Keratinocyte (primary cell): ENCODE data around the gene ALX4. TPM values are rescaled to one million over a fixed set of nuclear protein-coding genes. Genes with fewer than 3 reads are reported as not detected.

Experiments
- DNase-seq: peaks from one replicate; pipeline ENCODE4 v3.0.0-alpha.2; 2011; ENCODE audit warnings: low read depth, missing footprints, low spot score
- FAIRE-seq: peaks from 2 replicates; lab custom pipeline; 2011; peaks lifted over from hg19 to GRCh38; lab: Jason Lieb, UNC
- H2AFZ ChIP-seq: 2 replicates; pipeline ENCODE4 v1.6.0; 2012; ENCODE audit warnings: low read length, control low read depth, inconsistent platforms; ENCODE audit not compliant: control insufficient read depth
- H3K27ac ChIP-seq: 2 replicates; pipeline ENCODE4 v1.5.1; 2011; ENCODE audit warnings: low read length; ENCODE audit not compliant: control insufficient read depth, insufficient read depth
- H3K27me3 ChIP-seq: 3 replicates; pipeline ENCODE4 v1.6.0; 2011; ENCODE audit warnings: low read length; ENCODE audit not compliant: control insufficient read depth, insufficient read depth; ENCODE audit errors: extremely low read depth
- H3K36me3 ChIP-seq, 2 experiments: 2 replicates in 1 of 2; 3 replicates in 1 of 2; pipeline ENCODE4 v1.5.1; 2011; ENCODE audit warnings: low read length in 2 of 2, mild to moderate bottlenecking in 1 of 2; ENCODE audit not compliant: control insufficient read depth in 2 of 2, insufficient read depth in 2 of 2; ENCODE audit errors: extremely low read depth in 1 of 2
- H3K4me1 ChIP-seq: 3 replicates; pipeline ENCODE4 v1.5.1; 2011; ENCODE audit warnings: low read length; ENCODE audit not compliant: control insufficient read depth, insufficient read depth; ENCODE audit errors: extremely low read depth
- H3K4me2 ChIP-seq: 3 replicates; pipeline ENCODE4 v1.6.0; 2011; ENCODE audit warnings: low read depth, low read length; ENCODE audit not compliant: control insufficient read depth, insufficient read depth; ENCODE audit errors: extremely low read depth
- H3K4me3 ChIP-seq, 3 experiments: fragments of 200-600 bp in 1 of 3; sonication (generic) in 1 of 3; 2 replicates in 2 of 3; 3 replicates in 1 of 3; pipeline ENCODE4 v1.5.1; 2011 to 2016; ENCODE audit warnings: low read length in 3 of 3, mild to moderate bottlenecking in 3 of 3, control low read depth in 2 of 3, inconsistent platforms in 1 of 3, low read depth in 1 of 3, mixed read lengths in 1 of 3, mixed run types in 1 of 3, moderate library complexity in 1 of 3; ENCODE audit not compliant: control insufficient read depth in 2 of 3, insufficient read depth in 2 of 3; ENCODE audit errors: extremely low read depth in 1 of 3
- H3K79me2 ChIP-seq: 2 replicates; pipeline ENCODE4 v1.6.0; 2012; ENCODE audit warnings: low read length; ENCODE audit not compliant: control insufficient read depth, insufficient read depth
- H3K9ac ChIP-seq: 3 replicates; pipeline ENCODE4 v1.6.0; 2011; ENCODE audit warnings: low read length; ENCODE audit not compliant: control insufficient read depth, insufficient read depth; ENCODE audit errors: extremely low read depth
- H3K9me1 ChIP-seq: 3 replicates; pipeline ENCODE4 v1.6.0; 2011; ENCODE audit warnings: low read length; ENCODE audit not compliant: control insufficient read depth, insufficient read depth; ENCODE audit errors: extremely low read depth
- H3K9me3 ChIP-seq: 2 replicates; pipeline ENCODE4 v1.5.1; 2012; ENCODE audit warnings: low read depth, low read length; ENCODE audit not compliant: control insufficient read depth
- H4K20me1 ChIP-seq: 3 replicates; pipeline ENCODE4 v1.6.0; 2011; ENCODE audit warnings: low read length; ENCODE audit not compliant: control insufficient read depth, insufficient read depth; ENCODE audit errors: extremely low read depth
- EZH2 ChIP-seq: IDR thresholded peaks from one replicate; pipeline ENCODE4 v1.6.1; 2012; ENCODE audit warnings: inconsistent platforms, mild to moderate bottlenecking, low read length, moderate library complexity
- dilution Hi-C: fragments of 300-500 bp; cut with MboI; formaldehyde crosslinking; loops from one replicate; pipeline ENCODE4 v1.7.0; 2020; ENCODE audit warnings: low sequenced_read_pairs; ENCODE audit not compliant: extremely low pct_ligation_motif_present
- polyA plus RNA-seq, 5 experiments: library from polyadenylated mRNA; depleted of rRNA in 3 of 5; stranded (reverse) in 3 of 5; stranded (forward) in 1 of 5; unstranded in 1 of 5; fragments of >200 nt; gene quantifications; 1 replicate in 1 of 5; 2 replicates in 3 of 5; 3 replicates in 1 of 5; pipeline versions ENCODE4 v1.2.1 to v1.2.3, GENCODE V29; 2011 to 2012; ENCODE audit warnings: missing spikeins in 2 of 5, low read depth in 1 of 5, low replicate concordance in 1 of 5
- TF ChIP-seq, protein P1 (sequence below), 3 experiments: IDR thresholded peaks in 1 of 3; conservative IDR thresholded peaks in 1 of 3; optimal IDR thresholded peaks in 1 of 3; 2 replicates in 2 of 3; 3 replicates in 1 of 3; pipeline versions ENCODE3 to v1.5.1; 2011; ENCODE audit warnings: low read length in 3 of 3, mild to moderate bottlenecking in 3 of 3, moderate library complexity in 2 of 3, control low read depth in 1 of 3, inconsistent platforms in 1 of 3; ENCODE audit not compliant: insufficient read depth in 2 of 3; ENCODE audit errors: extremely low read depth in 1 of 3

The ALX4 gene
- polyA plus RNA-seq, 1 donor (not counting 4 experiments of a cell fraction or from before 2014, with no cell fraction given), result not detected

DNA sequence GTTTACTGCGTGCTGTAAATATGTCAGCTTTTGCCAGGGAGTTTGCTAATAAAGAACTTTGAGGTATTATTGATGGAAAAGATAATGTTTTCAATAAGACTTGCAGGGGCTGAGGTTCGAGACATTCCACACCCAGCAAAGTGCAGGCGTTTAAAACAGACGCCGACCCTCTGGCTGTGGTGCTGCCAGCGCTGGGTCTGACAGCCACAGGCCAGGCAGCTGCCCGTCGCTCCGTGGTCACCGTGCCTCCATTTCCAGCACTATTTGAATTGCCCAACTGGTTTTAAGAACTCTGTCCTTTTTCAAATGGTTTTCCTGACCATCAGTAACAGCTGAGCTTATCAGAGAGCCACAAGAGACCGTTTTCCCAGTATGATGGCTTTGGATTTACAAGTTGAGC, 28.1 kb upstream of the ALX4 start:
- no peaks in the 10 kb centered on the region for H3K9me1 ChIP-seq
- no peak for FAIRE-seq
- H3K36me3 ChIP-seq, result no peaks in the 10 kb centered on the region
- no peak overlapping the region for H3K4me3 ChIP-seq
- peaks cover 62% of the 10 kb centered on the region for H3K27me3 ChIP-seq
- H3K4me2 ChIP-seq, result no peak overlapping the region
- TF ChIP-seq EZH2, result no peak
- TF ChIP-seq, protein P1, sequence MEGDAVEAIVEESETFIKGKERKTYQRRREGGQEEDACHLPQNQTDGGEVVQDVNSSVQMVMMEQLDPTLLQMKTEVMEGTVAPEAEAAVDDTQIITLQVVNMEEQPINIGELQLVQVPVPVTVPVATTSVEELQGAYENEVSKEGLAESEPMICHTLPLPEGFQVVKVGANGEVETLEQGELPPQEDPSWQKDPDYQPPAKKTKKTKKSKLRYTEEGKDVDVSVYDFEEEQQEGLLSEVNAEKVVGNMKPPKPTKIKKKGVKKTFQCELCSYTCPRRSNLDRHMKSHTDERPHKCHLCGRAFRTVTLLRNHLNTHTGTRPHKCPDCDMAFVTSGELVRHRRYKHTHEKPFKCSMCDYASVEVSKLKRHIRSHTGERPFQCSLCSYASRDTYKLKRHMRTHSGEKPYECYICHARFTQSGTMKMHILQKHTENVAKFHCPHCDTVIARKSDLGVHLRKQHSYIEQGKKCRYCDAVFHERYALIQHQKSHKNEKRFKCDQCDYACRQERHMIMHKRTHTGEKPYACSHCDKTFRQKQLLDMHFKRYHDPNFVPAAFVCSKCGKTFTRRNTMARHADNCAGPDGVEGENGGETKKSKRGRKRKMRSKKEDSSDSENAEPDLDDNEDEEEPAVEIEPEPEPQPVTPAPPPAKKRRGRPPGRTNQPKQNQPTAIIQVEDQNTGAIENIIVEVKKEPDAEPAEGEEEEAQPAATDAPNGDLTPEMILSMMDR (optimal IDR thresholded peaks at IDR 0.05 in 1 of 3, IDR thresholded peaks at IDR 0.05 in 1 of 3, conservative IDR thresholded peaks at IDR 0.05 in 1 of 3; ENCODE audit: extremely low read depth in 1 of 3, insufficient read depth in 2 of 3, low read length in 3 of 3), result no peak
- no peak overlapping the region for H2AFZ ChIP-seq
- no peak overlapping the region for H3K27ac ChIP-seq
- DNase-seq, result no peak
- H3K9ac ChIP-seq, result no peak overlapping the region
- dilution Hi-C loops, result no loop called here
- H3K9me3 ChIP-seq, result no peaks in the 10 kb centered on the region
- H3K79me2 ChIP-seq, result no peaks in the 10 kb centered on the region
- no peaks in the 10 kb centered on the region for H3K4me1 ChIP-seq
- no peaks in the 10 kb centered on the region for H4K20me1 ChIP-seq

GRCh38 chr11:44335919-44336318, 26.0 kb upstream of the ALX4 start:
- no peak overlapping the region for H3K27ac ChIP-seq
- no peaks in the 10 kb centered on the region for H3K9me1 ChIP-seq
- H3K9me3 ChIP-seq, result no peaks in the 10 kb centered on the region
- no peaks in the 10 kb centered on the region for H3K36me3 ChIP-seq
- no peak for FAIRE-seq
- H3K27me3 ChIP-seq, result peaks cover 70% of the 10 kb centered on the region
- H2AFZ ChIP-seq, result no peak overlapping the region
- H3K4me1 ChIP-seq, result no peaks in the 10 kb centered on the region
- H4K20me1 ChIP-seq, result no peaks in the 10 kb centered on the region
- no peak overlapping the region for H3K4me3 ChIP-seq
- no peak overlapping the region for H3K9ac ChIP-seq
- TF ChIP-seq, protein P1 (optimal IDR thresholded peaks at IDR 0.05 in 1 of 3, IDR thresholded peaks at IDR 0.05 in 1 of 3, conservative IDR thresholded peaks at IDR 0.05 in 1 of 3; ENCODE audit: extremely low read depth in 1 of 3, insufficient read depth in 2 of 3, low read length in 3 of 3), result no peak
- TF ChIP-seq EZH2, result no peak
- H3K4me2 ChIP-seq, result no peak overlapping the region
- DNase-seq, result no peak
- H3K79me2 ChIP-seq, result no peaks in the 10 kb centered on the region
- dilution Hi-C loops, result no loop called here
